GM19395 (cell line): ENCODE results near the gene PCDHGA1.
A peak's percentile ranks its signal among the peaks of the same experiment; 100 is the strongest.

Experiments used
- ATAC-seq: cut with Tn5 transposase; IDR thresholded peaks from one replicate; pipeline ENCODE4 v1.9.1; 2021; ENCODE audit warnings: mild to moderate bottlenecking, moderate library complexity; ENCODE audit not compliant: unreplicated experiment

PCDHGA1 gene

GRCh38 chr5:141527426-141527825, 197.1 kb downstream of the PCDHGA1 start:
- ATAC-seq: no peak

GRCh38 chr5:141528291-141528984, 198.1 kb downstream of the PCDHGA1 start:
- no peak for ATAC-seq

- ATAC-seq: peak; percentile 35
Observed at GRCh38 chr5:141529002-141529401, 198.7 kb downstream of the PCDHGA1 start.

GRCh38 chr5:141529873-141530272, 199.6 kb downstream of the PCDHGA1 start:
- ATAC-seq: peak; percentile 42

GRCh38 chr5:141532726-141533125, 202.4 kb downstream of the PCDHGA1 start:
- ATAC-seq: no peak

GRCh38 chr5:141533897-141534296, 203.6 kb downstream of the PCDHGA1 start:
- no peak for ATAC-seq

- no peak for ATAC-seq
Observed at GRCh38 chr5:141534492-141535213, 204.3 kb downstream of the PCDHGA1 start.

GRCh38 chr5:141543053-141543452, 212.7 kb downstream of the PCDHGA1 start:
- ATAC-seq: no peak

GRCh38 chr5:141547488-141547887, 217.2 kb downstream of the PCDHGA1 start:
- ATAC-seq: no peak

- no peak for ATAC-seq
Observed at GRCh38 chr5:141547921-141548320, 217.6 kb downstream of the PCDHGA1 start.

GRCh38 chr5:141557681-141558136, 227.4 kb downstream of the PCDHGA1 start:
- ATAC-seq: peak; percentile 90

GRCh38 chr5:141558150-141558549, 227.8 kb downstream of the PCDHGA1 start:
- peak; percentile 10 for ATAC-seq

GRCh38 chr5:141559461-141559860, 229.1 kb downstream of the PCDHGA1 start:
- no peak for ATAC-seq

- ATAC-seq: no peak
Observed at GRCh38 chr5:141560151-141560550, 229.8 kb downstream of the PCDHGA1 start.

GRCh38 chr5:141560725-141561483, 230.6 kb downstream of the PCDHGA1 start:
- ATAC-seq: no peak
